HCT116 (cell line): Measurements from ENCODE around the gene IGSF21. TPM values are rescaled to one million over a fixed set of nuclear protein-coding genes. Genes with fewer than 3 reads are reported as not detected.

ENCODE experiments used
- ATAC-seq: fragments of 200-7000 bp; cut with Tn5 transposase; 2 replicates; pipeline ENCODE4 v1.9.1; 2020; ENCODE audit warnings: mild to moderate bottlenecking, moderate library complexity
- BruUV-seq: library from RNA; stranded (reverse); fragments of 400-500 nt; replicated peaks from 2 replicates; lab custom pipeline; 2021; lab: Mats Ljungman, UMichigan
- CTCF ChIA-PET: fragments of 300-600 bp; sonication (Branson Sonifier 250); formaldehyde crosslinking; loops from one replicate; lab custom pipeline; 2021; ENCODE audit warnings: antibody characterized with exemption; lab: Charles Lee
- POLR2A ChIA-PET: fragments of 300-600, 350-600 bp; sonication (Branson Sonifier 250); formaldehyde crosslinking; loops from one replicate; lab custom pipeline; 2021; ENCODE audit warnings: antibody characterized with exemption; lab: Charles Lee
- RAD21 ChIA-PET, 2 experiments: fragments of 300-600 bp; sonication (Branson Sonifier 250); formaldehyde crosslinking; loops; one replicate each; lab custom pipeline; 2023; ENCODE audit warnings: low total read pairs in 2 of 2; ENCODE audit not compliant: uncharacterized antibody in 2 of 2, unreplicated experiment in 2 of 2, low non-redundant PET in 1 of 2; lab: Charles Lee
- DNase-seq: peaks from one replicate; pipeline ENCODE4 v3.0.0-alpha.2; 2010; ENCODE audit warnings: low read depth, low spot score
- H2AFZ ChIP-seq: fragments of 200-600 bp; shearing (Covaris generic), sonication (generic); 2 replicates; pipeline ENCODE4 v1.6.1; 2017; ENCODE audit warnings: low read depth, mixed run types, mixed read lengths, antibody characterized with exemption, low read length; ENCODE audit not compliant: poor library complexity, severe bottlenecking
- H3K27ac ChIP-seq: 2 replicates; pipeline ENCODE4 v1.5.1; 2012; ENCODE audit warnings: low read depth, low read length
- H3K27me3 ChIP-seq: fragments of 200-600 bp; sonication (generic); 2 replicates; pipeline ENCODE4 v1.6.1; 2016; ENCODE audit warnings: mixed run types, low read length, mixed read lengths; ENCODE audit not compliant: insufficient read depth
- H3K36me3 ChIP-seq, 2 experiments: fragments of 200-500 bp in 1 of 2; fragments of 200-600 bp in 1 of 2; sonication (Bioruptor generic) in 1 of 2; sonication (generic) in 1 of 2; 2 replicates each; pipeline versions ENCODE4 v1.5.1 to v1.6.1; 2014 to 2016; ENCODE audit warnings: low read length in 2 of 2, inconsistent platforms in 1 of 2, mixed read lengths in 1 of 2, mixed run types in 1 of 2; ENCODE audit not compliant: insufficient read depth in 2 of 2, control insufficient read depth in 1 of 2
- H3K4me1 ChIP-seq, 2 experiments: fragments of 200-600 bp in 1 of 2; sonication (generic) in 1 of 2; 2 replicates each; pipeline versions ENCODE4 v1.5.1 to v1.6.1; 2012 to 2017; ENCODE audit warnings: low read length in 2 of 2, inconsistent platforms in 1 of 2, mild to moderate bottlenecking in 1 of 2, mixed read lengths in 1 of 2, mixed run types in 1 of 2, moderate library complexity in 1 of 2; ENCODE audit not compliant: insufficient read depth in 2 of 2, control insufficient read depth in 1 of 2
- H3K4me2 ChIP-seq: fragments of 200-600 bp; sonication (generic); 2 replicates; pipeline ENCODE4 v1.6.1; 2017; ENCODE audit warnings: mixed run types, low read length, mixed read lengths
- H3K4me3 ChIP-seq, 2 experiments: fragments of 200-600 bp in 1 of 2; sonication (generic) in 1 of 2; replicated peaks in 1 of 2; 2 replicates each; pipeline ENCODE4 v1.5.1; 2011 to 2016; ENCODE audit warnings: low read length in 2 of 2, control low read depth in 1 of 2, low read depth in 1 of 2, mild to moderate bottlenecking in 1 of 2, mixed read lengths in 1 of 2, mixed run types in 1 of 2
- H3K79me2 ChIP-seq: fragments of 200-600 bp; sonication (generic); 2 replicates; pipeline ENCODE4 v1.6.1; 2017; ENCODE audit warnings: mild to moderate bottlenecking, mixed run types, low read length, moderate library complexity, mixed read lengths; ENCODE audit not compliant: insufficient read depth
- H3K9ac ChIP-seq: fragments of 200-600 bp; sonication (generic); 2 replicates; pipeline ENCODE4 v1.6.1; 2016; ENCODE audit warnings: low read length, mixed read lengths
- H3K9me2 ChIP-seq: fragments of 200-600 bp; sonication (generic), shearing (Covaris generic); 2 replicates; pipeline ENCODE4 v1.6.1; 2017; ENCODE audit warnings: mixed run types, mild to moderate bottlenecking, moderate library complexity; ENCODE audit not compliant: insufficient read depth
- H3K9me3 ChIP-seq, 2 experiments: fragments of 200-500 bp in 1 of 2; fragments of 200-600 bp in 1 of 2; sonication (Bioruptor generic) in 1 of 2; sonication (generic) in 1 of 2; 2 replicates each; pipeline ENCODE4 v1.6.1; 2014 to 2017; ENCODE audit warnings: low read length in 2 of 2, mixed read lengths in 2 of 2, inconsistent platforms in 1 of 2, low read depth in 1 of 2, mild to moderate bottlenecking in 1 of 2, mixed run types in 1 of 2, moderate library complexity in 1 of 2; ENCODE audit not compliant: control insufficient read depth in 1 of 2, insufficient read depth in 1 of 2
- H4K20me1 ChIP-seq: fragments of 200-600 bp; sonication (generic), shearing (Covaris generic); 2 replicates; pipeline ENCODE4 v1.6.1; 2017; ENCODE audit warnings: mixed run types, mild to moderate bottlenecking, moderate library complexity; ENCODE audit not compliant: insufficient read depth
- EGR1 ChIP-seq: IDR thresholded peaks from 2 replicates; pipeline ENCODE4 v1.6.1; 2012; ENCODE audit warnings: low read depth
- ELF1 ChIP-seq: IDR thresholded peaks from 2 replicates; pipeline ENCODE4 v1.6.1; 2012; ENCODE audit warnings: low read depth, borderline replicate concordance
- EZH2 ChIP-seq: fragments of 200-600 bp; sonication (generic); IDR thresholded peaks from 2 replicates; pipeline ENCODE4 v1.6.1; 2017; ENCODE audit warnings: antibody characterized with exemption, mixed run types
- EZH2phosphoT487 ChIP-seq: fragments of 200-600 bp; IDR thresholded peaks from 2 replicates; pipeline ENCODE4 v1.6.1; 2018; ENCODE audit warnings: antibody characterized with exemption, borderline replicate concordance
- FOSL1 ChIP-seq: IDR thresholded peaks from 2 replicates; pipeline ENCODE4 v1.6.1; 2012; ENCODE audit warnings: low read depth
- JUND ChIP-seq: IDR thresholded peaks from 2 replicates; pipeline ENCODE4 v1.6.1; 2012
- POLR2A ChIP-seq: IDR thresholded peaks from 2 replicates; pipeline ENCODE4 v1.7.0; 2011; ENCODE audit warnings: borderline replicate concordance; ENCODE audit not compliant: insufficient read depth, insufficient read length; ENCODE audit errors: extremely low read depth
- RAD21 ChIP-seq: IDR thresholded peaks from 2 replicates; pipeline ENCODE4 v1.6.1; 2012; ENCODE audit warnings: low read depth, mild to moderate bottlenecking
- SRF ChIP-seq: IDR thresholded peaks from 2 replicates; pipeline ENCODE4 v1.6.1; 2012; ENCODE audit warnings: low read depth
- TCF7L2 ChIP-seq: IDR thresholded peaks from 2 replicates; pipeline ENCODE4 v1.7.0; 2011; ENCODE audit warnings: borderline replicate concordance, inconsistent platforms; ENCODE audit not compliant: insufficient read depth, insufficient read length; ENCODE audit errors: extremely low read depth
- YY1 ChIP-seq: IDR thresholded peaks from 2 replicates; pipeline ENCODE4 v1.6.1; 2011; ENCODE audit warnings: low read length, low read depth, moderate library complexity, mild to moderate bottlenecking; ENCODE audit not compliant: insufficient replicate concordance; ENCODE audit errors: extremely low read depth
- ZFX ChIP-seq: fragments of 450-650 bp; IDR thresholded peaks from 2 replicates; pipeline ENCODE4 v1.6.1; 2017
- ZNF274 ChIP-seq: fragments of 200-500 bp; sonication (Bioruptor generic); IDR thresholded peaks from 2 replicates; pipeline ENCODE4 v1.6.1; 2014; ENCODE audit warnings: mild to moderate bottlenecking, low read depth, low read length, inconsistent platforms
- intact Hi-C: fragments of 100-400 bp; cut with micrococcal nuclease; formaldehyde crosslinking; loops from 2 replicates; pipeline ENCODE4 v1.10.0; 2022
- total RNA-seq: library from RNA; stranded (reverse); gene quantifications from one replicate; pipeline ENCODE4 v1.2.1, GENCODE V29; 2021; ENCODE audit not compliant: unreplicated experiment
- TF ChIP-seq, protein P1 (sequence below): IDR thresholded peaks from 2 replicates; pipeline ENCODE4 v1.6.1; 2012
- TF ChIP-seq, protein P2 (sequence below): IDR thresholded peaks from 2 replicates; pipeline ENCODE4 v1.6.1; 2012
- TF ChIP-seq, protein P3 (sequence below): IDR thresholded peaks from 2 replicates; pipeline ENCODE4 v1.6.1; 2011; ENCODE audit warnings: mild to moderate bottlenecking, low read length, moderate library complexity; ENCODE audit not compliant: insufficient replicate concordance; ENCODE audit errors: extremely low read depth
- TF ChIP-seq, protein P4 (sequence below): IDR thresholded peaks from 2 replicates; pipeline ENCODE4 v1.6.1; 2012; ENCODE audit warnings: low read depth

The IGSF21 gene
- total RNA-seq, 1 experiment from 2014 or later: not detected

DNA sequence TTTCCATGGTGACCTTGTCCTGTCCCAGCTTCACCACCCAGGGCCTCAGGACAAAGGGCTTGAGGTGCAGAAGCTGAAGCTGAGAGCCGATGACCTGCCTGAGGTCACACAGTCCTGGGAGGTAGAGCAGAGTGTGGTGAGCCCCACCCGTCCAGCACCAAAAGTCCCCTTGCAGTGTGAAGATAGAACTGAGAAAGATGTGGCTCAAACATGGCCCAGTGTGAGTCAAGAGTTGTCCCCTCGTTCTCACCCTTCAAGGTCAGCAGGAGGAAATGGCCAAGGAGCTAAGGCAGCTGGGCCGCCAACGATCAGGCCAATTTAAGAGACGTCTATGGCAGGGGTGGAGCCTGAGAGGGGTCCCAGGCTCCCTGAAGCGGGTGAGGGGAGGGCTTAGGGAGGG is 215.7 kb downstream of the IGSF21 start:
- Histone ChIP-seq H3K27ac (no peak overlapping the region), H3K9me3 (no peaks in the 10 kb centered on the region), H3K79me2 (no peaks in the 10 kb centered on the region), H3K36me3 (no peaks in the 10 kb centered on the region), H3K4me2 (no peak overlapping the region), H2AFZ (no peak overlapping the region), H3K27me3 (peaks cover 8% of the 10 kb centered on the region; the same call in 1 of the 2 replicates), H3K4me1 (peaks cover 0 to 3% of the 10 kb centered on the region in 2 experiments; a peak in 1 of 4 replicates), H3K4me3 (no peak overlapping the region), H4K20me1 (no peaks in the 10 kb centered on the region), H3K9ac (no peak overlapping the region), H3K9me2 (no peaks in the 10 kb centered on the region)
- intact Hi-C loops: no loop called here
- ChIA-PET POLR2A (no interaction called here), CTCF (no interaction called here), RAD21 (no interaction called here)
- TF ChIP-seq FOSL1 (no peak), SRF (no peak), ELF1 (no peak), ZFX (no peak), JUND (no peak), TCF7L2 (no peak), RAD21 (no peak), ZNF274 (no peak), EZH2 (no peak), POLR2A (no peak), YY1 (no peak), EGR1 (no peak), EZH2phosphoT487 (no peak)
- TF ChIP-seq, protein P1, sequence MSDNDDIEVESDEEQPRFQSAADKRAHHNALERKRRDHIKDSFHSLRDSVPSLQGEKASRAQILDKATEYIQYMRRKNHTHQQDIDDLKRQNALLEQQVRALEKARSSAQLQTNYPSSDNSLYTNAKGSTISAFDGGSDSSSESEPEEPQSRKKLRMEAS: no peak
- TF ChIP-seq, protein P2, sequence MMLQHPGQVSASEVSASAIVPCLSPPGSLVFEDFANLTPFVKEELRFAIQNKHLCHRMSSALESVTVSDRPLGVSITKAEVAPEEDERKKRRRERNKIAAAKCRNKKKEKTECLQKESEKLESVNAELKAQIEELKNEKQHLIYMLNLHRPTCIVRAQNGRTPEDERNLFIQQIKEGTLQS: no peak
- TF ChIP-seq, protein P3, sequence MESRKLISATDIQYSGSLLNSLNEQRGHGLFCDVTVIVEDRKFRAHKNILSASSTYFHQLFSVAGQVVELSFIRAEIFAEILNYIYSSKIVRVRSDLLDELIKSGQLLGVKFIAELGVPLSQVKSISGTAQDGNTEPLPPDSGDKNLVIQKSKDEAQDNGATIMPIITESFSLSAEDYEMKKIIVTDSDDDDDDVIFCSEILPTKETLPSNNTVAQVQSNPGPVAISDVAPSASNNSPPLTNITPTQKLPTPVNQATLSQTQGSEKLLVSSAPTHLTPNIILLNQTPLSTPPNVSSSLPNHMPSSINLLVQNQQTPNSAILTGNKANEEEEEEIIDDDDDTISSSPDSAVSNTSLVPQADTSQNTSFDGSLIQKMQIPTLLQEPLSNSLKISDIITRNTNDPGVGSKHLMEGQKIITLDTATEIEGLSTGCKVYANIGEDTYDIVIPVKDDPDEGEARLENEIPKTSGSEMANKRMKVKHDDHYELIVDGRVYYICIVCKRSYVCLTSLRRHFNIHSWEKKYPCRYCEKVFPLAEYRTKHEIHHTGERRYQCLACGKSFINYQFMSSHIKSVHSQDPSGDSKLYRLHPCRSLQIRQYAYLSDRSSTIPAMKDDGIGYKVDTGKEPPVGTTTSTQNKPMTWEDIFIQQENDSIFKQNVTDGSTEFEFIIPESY: no peak
- TF ChIP-seq, protein P4, sequence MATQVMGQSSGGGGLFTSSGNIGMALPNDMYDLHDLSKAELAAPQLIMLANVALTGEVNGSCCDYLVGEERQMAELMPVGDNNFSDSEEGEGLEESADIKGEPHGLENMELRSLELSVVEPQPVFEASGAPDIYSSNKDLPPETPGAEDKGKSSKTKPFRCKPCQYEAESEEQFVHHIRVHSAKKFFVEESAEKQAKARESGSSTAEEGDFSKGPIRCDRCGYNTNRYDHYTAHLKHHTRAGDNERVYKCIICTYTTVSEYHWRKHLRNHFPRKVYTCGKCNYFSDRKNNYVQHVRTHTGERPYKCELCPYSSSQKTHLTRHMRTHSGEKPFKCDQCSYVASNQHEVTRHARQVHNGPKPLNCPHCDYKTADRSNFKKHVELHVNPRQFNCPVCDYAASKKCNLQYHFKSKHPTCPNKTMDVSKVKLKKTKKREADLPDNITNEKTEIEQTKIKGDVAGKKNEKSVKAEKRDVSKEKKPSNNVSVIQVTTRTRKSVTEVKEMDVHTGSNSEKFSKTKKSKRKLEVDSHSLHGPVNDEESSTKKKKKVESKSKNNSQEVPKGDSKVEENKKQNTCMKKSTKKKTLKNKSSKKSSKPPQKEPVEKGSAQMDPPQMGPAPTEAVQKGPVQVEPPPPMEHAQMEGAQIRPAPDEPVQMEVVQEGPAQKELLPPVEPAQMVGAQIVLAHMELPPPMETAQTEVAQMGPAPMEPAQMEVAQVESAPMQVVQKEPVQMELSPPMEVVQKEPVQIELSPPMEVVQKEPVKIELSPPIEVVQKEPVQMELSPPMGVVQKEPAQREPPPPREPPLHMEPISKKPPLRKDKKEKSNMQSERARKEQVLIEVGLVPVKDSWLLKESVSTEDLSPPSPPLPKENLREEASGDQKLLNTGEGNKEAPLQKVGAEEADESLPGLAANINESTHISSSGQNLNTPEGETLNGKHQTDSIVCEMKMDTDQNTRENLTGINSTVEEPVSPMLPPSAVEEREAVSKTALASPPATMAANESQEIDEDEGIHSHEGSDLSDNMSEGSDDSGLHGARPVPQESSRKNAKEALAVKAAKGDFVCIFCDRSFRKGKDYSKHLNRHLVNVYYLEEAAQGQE: no peak
- BruUV-seq: no TSS peak
- ATAC-seq (no peak), DNase-seq (no peak)
